Measurements from ENCODE around the gene AKAP11.
"Not testable (repeated sequence)": the region's sequence is repeated elsewhere in the genome, so short reads cannot be mapped to it uniquely, and the experiment has no call there.

The AKAP11 gene, protein sequence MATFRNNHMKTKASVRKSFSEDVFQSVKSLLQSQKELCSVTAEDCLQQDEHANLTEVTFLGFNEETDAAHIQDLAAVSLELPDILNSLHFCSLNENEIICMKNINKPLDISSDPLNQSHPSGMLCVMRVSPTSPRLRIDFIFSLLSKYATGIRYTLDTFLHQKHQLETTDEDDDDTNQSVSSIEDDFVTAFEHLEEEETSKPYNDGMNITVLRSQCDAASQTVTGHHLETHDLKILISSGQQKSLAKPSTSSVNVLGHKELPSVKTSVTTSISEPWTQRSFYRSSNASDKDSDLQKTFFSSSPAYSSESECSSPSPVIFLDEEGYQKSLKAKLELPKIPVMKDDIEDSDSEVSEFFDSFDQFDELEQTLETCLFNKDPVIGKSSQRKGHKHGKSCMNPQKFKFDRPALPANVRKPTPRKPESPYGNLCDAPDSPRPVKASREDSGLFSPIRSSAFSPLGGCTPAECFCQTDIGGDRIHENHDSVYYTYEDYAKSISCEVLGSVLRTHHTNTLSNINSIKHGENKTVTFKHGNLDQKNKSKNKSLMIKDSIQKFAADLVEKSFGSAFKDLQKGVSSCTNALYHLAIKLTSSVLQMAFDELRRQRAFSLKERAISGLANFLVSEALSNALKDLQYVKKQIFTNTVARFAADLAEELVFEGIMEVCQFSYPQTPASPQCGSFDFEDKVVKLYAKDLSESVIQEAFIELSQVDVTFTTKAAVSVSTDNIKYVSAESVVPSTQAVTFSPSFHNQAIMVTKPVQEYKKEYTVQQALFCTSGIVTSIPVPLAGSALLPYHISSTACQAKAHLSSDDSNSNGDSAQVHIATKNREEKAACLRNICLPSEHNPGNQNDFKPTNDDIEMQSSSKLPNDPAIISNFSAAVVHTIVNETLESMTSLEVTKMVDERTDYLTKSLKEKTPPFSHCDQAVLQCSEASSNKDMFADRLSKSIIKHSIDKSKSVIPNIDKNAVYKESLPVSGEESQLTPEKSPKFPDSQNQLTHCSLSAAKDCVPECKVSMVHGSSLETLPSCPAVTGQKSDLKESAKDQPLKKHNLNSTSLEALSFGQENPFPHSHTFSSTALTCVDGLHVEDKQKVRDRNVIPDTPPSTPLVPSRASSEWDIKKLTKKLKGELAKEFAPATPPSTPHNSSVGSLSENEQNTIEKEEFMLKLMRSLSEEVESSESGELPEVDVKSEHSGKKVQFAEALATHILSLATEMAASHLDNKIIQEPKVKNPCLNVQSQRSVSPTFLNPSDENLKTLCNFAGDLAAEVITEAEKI (N-terminal part only)

DNA sequence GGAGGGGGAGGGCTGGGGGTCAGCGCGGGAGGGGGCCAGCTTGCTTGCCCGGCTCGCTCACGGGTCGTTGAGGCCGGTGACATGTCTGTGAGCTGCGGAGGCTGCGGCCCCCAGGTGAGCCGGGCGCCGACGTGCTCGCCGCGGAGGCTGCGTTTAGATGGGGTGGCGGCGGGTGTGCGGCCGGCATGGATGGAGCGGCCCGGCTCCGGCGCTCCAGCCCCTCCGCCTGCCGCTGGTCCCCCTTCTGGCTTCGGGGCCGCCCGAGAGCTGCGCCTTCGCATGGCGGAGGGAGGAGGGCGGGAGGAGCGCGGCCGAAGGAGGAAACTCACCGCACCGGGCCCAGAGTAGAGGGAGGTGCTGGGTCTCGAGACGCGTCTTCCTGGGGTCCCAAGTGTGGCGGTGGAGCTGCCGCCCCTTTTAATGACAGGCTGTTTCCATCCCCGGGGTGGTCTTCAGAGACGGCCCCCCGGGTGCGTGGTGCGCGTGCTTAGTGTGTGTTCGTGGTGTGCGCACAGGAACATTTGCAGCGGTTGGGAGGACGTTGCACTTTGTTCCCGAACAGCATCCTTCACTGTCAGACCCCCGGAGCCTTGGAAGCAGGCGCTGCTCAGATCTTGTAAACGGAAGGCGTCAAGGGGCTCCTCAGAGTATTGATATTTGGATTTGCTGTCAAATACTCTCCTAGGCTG is at the start of gene AKAP11:
TSS of gene AKAP11 (plus strand) at position 38 of the 689 bp plus-strand sequence. CDS start 14,197 bp downstream, outside the sequence.
- peak; percentile 11 to 31 for DNase-seq (ENCODE audit: low read depth in 2 of 2)

DNA sequence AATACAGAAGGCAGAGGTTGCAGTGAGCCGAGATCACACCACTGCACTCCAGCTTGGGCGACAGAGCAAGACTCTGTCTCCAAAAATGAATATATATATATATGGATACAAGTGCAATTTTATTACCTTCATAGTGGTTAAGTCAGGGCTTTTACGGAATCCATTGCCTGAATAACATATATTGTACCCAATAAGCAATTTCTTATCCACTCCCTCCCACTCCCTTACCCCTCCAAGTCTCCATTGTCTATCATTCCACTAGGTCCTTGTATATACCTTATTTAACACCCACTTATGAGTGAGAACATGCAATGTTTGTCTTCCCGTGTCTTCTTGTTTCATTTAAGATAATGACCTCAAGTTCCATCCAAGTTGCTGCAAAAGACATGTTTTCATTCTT is 48.3 kb upstream of the AKAP11 start:
- DNase-seq (ENCODE audit: low read depth in 2 of 2) = no peak

- no peak for DNase-seq (ENCODE audit: low read depth in 2 of 2)
Observed at GRCh38 chr13:42225051-42225450, 46.9 kb upstream of the AKAP11 start.

- DNase-seq (ENCODE audit: low read depth in 2 of 2) = not testable (repeated sequence)
Observed at GRCh38 chr13:42226759-42227158, 45.2 kb upstream of the AKAP11 start.

GRCh38 chr13:42228527-42228926 is 43.4 kb upstream of the AKAP11 start:
- DNase-seq (ENCODE audit: low read depth in 2 of 2) = no peak

GRCh38 chr13:42229287-42229686 is 42.7 kb upstream of the AKAP11 start:
- no peak for DNase-seq (ENCODE audit: low read depth in 2 of 2)

GRCh38 chr13:42232671-42233070 is 39.3 kb upstream of the AKAP11 start:
- DNase-seq (ENCODE audit: low read depth in 2 of 2) = no peak

DNA sequence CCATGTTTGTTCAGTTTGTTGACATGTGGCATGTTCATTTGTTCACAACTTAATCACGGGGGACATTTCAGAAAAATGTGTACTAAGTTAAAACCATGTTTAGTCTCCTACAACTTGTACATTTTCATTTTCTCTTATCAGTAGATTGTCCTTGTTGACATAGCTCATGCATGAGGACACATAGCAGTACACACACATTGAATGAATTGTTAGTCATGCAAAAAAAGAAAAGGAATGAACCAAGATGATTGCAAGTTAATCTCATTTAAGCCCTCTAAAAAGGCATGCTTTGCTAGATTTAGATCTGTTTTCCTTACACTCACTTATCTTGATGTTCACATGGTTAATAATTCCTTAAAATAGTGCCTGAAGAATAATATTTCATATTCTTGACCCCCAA is 38.2 kb upstream of the AKAP11 start:
- no peak for DNase-seq (ENCODE audit: low read depth in 2 of 2)

- no peak for DNase-seq (ENCODE audit: low read depth in 2 of 2)
Observed at GRCh38 chr13:42239161-42239560, 32.8 kb upstream of the AKAP11 start.

DNA sequence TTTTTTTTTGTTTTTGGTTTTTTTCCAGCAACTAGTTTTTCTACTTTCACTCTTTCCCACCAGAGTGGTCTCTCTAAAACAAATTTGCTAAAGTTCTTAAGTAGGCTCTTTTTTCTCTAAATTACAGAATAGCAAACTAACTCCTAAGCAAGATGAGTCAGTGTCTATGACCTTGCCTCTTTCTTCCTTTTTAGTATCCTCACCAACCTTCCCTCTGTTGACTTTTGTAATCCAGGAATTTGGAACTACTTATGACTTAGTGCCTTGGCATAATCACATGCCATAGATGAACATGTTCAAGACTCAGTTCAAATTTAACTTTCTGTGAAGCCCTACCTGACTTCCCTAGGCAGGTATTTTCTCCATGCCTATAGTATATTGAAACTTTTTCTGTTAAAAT is 32.3 kb upstream of the AKAP11 start:
- no peak for DNase-seq (ENCODE audit: low read depth in 2 of 2)

GRCh38 chr13:42246541-42246940 is 25.4 kb upstream of the AKAP11 start:
- no peak for DNase-seq (ENCODE audit: low read depth in 2 of 2)

- no peak for DNase-seq (ENCODE audit: low read depth in 2 of 2)
Observed at GRCh38 chr13:42247883-42248282, 24.1 kb upstream of the AKAP11 start.

DNA sequence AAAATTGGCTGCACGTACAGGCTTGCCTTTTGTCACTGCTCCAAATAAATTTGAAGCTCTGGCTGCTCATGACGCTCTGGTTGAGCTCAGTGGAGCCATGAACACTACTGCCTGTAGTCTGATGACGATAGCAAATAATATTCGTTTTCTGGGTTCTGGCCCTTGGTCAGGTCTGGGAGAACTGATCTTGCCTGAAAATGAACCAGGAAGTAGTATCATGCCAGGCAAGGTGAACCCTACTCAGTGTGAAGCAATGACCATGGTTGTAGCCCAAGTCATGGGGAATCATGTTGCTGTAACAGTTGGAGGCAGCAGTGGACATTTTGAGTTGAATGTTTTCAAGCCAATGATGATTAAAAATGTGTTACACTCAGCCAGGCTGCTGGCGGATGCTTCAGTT is 16.1 kb upstream of the AKAP11 start:
- no peak for DNase-seq (ENCODE audit: low read depth in 2 of 2)

GRCh38 chr13:42258747-42259146 is 13.2 kb upstream of the AKAP11 start:
- DNase-seq (ENCODE audit: low read depth in 2 of 2) = no peak

- no peak for DNase-seq (ENCODE audit: low read depth in 2 of 2)
Observed at GRCh38 chr13:42259515-42259914, 12.4 kb upstream of the AKAP11 start.

GRCh38 chr13:42260903-42261654 is 10.9 kb upstream of the AKAP11 start:
- no peak for DNase-seq (ENCODE audit: low read depth in 2 of 2)

GRCh38 chr13:42266473-42266872 is 5.5 kb upstream of the AKAP11 start:
- no peak for DNase-seq (ENCODE audit: low read depth in 2 of 2)

GRCh38 chr13:42270160-42270856 is 1.6 kb upstream of the AKAP11 start:
- no peak for DNase-seq (ENCODE audit: low read depth in 2 of 2)

GRCh38 chr13:42270857-42271215 is 1.1 kb upstream of the AKAP11 start:
- DNase-seq (ENCODE audit: low read depth in 2 of 2) = no peak
